HG03442 (cell line): ENCODE data around the gene PHAX.
"Not testable (repeated sequence)": the region's sequence is repeated elsewhere in the genome, so short reads cannot be mapped to it uniquely, and the experiment has no call there.

ENCODE experiments used
- ATAC-seq: cut with Tn5 transposase; IDR thresholded peaks from one replicate; pipeline ENCODE4 v1.9.1; 2021; ENCODE audit warnings: mild to moderate bottlenecking, moderate library complexity; ENCODE audit not compliant: unreplicated experiment

The PHAX gene

DNA sequence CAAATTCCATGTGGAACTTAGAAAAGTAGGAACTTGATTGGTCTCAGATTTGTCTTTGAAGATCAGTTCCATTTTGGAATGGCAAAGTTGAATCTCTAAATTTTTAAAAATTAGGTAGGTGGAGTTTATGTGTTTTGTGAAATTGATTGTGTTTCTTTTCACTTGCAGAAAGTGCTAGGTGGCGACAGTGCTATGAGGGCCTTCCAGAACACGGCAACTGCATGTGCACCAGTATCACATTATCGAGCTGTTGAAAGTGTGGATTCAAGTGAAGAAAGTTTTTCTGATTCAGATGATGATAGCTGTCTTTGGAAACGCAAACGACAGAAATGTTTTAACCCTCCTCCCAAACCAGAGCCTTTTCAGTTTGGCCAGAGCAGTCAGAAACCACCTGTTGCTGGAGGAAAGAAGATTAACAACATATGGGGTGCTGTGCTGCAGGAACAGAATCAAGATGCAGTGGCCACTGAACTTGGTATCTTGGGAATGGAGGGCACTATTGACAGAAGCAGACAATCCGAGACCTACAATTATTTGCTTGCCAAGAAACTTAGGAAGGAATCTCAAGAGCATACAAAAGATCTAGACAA lies 2.8 kb downstream of the PHAX start:
- ATAC-seq: no peak

DNA sequence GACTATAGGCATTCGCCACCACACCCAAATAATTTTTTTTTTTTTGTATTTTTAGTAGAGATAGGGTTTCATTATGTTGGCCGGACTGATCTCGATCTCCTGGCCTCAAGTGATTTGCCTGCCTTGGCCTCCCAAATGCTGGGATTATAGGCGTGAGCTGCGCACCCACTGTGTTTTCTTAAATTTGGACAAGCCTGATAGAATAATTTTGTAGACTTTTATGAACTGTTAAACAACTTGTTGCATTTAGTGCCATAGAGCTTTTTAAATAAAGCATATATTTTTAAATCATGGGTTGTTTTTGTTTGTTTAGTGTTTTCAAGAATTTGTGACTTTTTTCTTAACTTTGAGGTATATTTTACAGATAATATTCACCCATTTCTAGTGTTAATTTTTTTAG lies 4.8 kb downstream of the PHAX start:
- no peak for ATAC-seq

GRCh38 chr5:126610160-126610559 lies 9.4 kb downstream of the PHAX start:
- ATAC-seq: no peak

- ATAC-seq: no peak
Observed at GRCh38 chr5:126610616-126611015, 9.9 kb downstream of the PHAX start.

- ATAC-seq: no peak
Observed at GRCh38 chr5:126613941-126614592, 13.3 kb downstream of the PHAX start.

- ATAC-seq: peak; percentile 96
Observed at GRCh38 chr5:126615286-126615685, 14.5 kb downstream of the PHAX start.

- ATAC-seq: not testable (repeated sequence)
Observed at GRCh38 chr5:126617603-126618002, 16.9 kb downstream of the PHAX start.

DNA sequence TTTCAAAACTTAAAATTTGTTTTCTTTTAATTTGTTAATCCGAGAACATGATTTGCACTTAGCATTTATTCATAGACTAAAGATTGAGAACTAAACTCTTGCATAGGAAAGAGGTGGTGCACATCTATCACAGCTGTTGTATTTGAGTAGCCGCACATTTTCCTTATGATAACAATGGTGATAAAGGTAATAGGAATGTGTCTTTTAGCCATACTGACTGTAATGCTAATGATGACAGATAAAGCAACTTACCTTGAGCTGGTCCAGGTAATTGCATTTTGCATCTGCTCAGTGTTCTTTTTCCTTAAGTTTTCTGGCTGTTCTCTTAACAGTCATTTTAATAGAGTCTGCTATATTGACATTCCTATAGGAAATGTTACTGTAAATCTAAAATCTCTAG lies 19.0 kb downstream of the PHAX start:
- ATAC-seq: no peak

DNA sequence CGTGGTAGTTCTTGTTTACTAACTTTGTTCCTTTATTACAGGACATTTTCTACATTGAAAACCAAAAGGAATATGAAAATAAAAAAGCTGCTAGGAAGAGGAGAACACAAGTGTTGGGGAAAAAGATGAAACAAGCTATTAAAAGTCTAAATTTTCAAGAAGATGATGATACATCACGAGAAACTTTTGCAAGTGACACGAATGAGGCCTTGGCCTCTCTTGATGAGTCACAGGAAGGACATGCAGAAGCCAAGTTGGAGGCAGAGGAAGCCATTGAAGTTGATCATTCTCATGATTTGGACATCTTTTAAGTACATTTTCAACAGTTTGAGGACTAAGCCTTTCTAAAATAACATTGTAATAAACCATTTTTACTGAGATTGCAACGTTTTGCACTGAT lies 23.8 kb downstream of the PHAX start:
- no peak for ATAC-seq

GRCh38 chr5:126628102-126628501 lies 27.4 kb downstream of the PHAX start:
- ATAC-seq: no peak

- no peak for ATAC-seq
Observed at GRCh38 chr5:126631920-126632319, 31.2 kb downstream of the PHAX start.

DNA sequence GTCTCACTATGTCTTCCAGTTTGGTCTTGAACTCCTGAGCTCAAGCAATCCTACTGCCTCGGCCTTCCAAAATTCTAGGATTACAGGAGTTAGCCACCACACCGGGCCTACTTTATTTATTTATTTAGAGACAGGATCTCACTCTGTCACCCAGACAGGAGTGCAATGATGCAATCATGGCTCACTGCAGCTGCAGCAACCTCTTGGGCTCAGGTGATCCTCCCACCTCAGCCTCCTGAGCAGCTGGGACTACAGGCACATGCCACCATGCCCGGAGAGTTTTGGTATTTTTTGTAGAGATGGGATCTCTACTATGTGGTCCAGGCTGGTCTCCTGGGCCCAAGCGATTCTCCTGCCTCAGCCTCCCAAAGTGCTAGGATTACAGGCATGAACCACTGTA lies 32.8 kb downstream of the PHAX start:
- ATAC-seq: no peak

DNA sequence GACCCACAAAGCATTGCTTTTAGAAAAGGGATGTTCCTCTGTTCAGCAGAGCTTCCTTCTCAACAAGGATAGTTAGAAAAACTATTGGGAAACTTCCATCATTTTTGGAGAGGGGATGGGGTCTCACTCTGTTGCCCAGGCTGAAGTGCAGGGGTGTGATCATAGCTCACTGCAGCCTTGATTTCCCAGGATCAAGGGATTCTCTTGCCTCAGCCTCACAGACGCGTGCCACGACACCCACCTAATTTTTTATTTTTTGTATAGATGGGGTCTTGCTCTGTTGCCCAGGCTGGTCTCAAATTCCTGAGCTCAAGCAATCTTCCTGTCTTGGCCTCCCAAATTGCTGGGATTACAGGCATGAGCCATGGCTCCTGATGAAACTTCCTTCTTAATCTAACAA lies 34.8 kb downstream of the PHAX start:
- no peak for ATAC-seq

- ATAC-seq: no peak
Observed at GRCh38 chr5:126636956-126637355, 36.2 kb downstream of the PHAX start.

GRCh38 chr5:126640866-126641265 lies 40.1 kb downstream of the PHAX start:
- ATAC-seq: peak; percentile 8

DNA sequence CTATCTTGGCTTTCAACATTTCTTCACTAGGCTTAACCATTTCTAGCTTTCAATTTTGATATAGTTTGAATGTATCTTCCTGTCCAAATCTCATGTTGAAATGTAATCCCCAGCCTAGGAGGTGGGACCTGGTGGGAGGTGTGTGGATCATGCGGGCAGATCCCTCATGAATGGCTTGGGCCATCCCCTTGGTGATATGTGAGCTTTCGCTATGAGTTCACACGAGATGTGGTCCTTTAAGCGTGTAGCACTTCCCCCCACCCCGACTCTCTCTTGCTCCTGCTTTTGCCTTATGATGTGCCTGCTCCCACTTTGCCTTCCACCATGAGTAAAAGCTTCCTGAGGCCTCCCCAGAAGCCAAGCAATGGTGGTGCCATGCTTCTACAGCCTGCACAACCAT lies 40.6 kb downstream of the PHAX start:
- peak; percentile 70 for ATAC-seq

DNA sequence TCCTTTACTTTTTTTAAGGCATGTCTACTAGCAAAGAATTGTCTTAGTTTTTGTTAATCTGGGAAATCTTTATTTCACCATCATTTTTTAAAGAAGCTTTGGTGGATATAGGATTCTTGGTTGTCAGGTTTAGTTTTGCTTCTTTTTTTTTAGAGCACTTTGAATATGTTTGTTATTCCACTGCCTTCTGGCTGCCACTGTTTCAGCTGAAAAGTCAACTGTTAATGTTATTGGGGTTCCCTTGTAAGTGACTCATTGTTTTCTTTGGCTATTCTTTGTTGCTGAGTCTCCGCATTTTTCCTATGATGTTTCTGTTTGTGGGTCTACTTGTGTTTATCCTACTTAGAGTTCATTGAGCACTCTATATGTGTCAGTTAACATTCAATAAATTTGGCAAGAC lies 44.4 kb downstream of the PHAX start:
- ATAC-seq: no peak

DNA sequence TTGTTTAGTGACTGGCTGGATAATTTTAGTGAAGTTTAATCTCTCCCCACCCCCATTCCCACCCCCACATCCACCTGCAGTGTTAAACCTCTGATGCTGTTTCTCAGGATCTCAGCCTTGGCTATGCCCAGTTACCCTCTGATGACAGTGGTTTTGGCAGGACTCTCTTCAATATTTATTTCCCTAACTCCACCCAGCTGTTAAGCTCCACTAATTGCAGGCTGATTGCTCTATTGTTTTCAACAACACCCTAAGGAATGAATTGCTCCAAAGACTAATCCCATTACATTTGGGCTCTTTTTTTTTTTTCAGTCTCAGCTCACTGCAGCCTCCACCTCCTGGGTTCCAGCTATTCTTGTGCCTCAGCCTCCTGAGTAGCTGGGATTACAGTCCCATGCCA lies 46.3 kb downstream of the PHAX start:
- ATAC-seq: no peak

GRCh38 chr5:126648471-126648870 lies 47.7 kb downstream of the PHAX start:
- ATAC-seq: no peak

GRCh38 chr5:126649057-126649456 lies 48.3 kb downstream of the PHAX start:
- not testable (repeated sequence) for ATAC-seq

- not testable (repeated sequence) for ATAC-seq
Observed at GRCh38 chr5:126649709-126650108, 49.0 kb downstream of the PHAX start.

DNA sequence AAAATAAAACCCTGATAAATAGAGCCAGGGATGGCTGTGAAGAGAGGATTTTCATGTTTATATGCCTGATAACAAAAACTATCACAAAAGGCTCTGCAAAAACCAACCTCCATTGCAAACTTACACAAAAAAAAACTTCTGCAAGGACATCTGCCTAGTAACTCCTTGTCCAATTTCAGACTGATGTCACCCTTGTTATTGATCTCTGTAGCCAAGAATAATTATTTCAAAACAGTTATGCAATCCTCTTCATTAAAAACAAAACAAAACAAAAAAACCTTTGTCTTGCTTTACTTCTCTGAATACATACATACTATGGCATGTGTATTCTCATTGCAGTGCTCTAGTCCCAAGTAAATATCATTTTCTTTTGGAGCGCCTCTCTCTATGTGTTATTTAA lies 49.7 kb downstream of the PHAX start:
- ATAC-seq: no peak

DNA sequence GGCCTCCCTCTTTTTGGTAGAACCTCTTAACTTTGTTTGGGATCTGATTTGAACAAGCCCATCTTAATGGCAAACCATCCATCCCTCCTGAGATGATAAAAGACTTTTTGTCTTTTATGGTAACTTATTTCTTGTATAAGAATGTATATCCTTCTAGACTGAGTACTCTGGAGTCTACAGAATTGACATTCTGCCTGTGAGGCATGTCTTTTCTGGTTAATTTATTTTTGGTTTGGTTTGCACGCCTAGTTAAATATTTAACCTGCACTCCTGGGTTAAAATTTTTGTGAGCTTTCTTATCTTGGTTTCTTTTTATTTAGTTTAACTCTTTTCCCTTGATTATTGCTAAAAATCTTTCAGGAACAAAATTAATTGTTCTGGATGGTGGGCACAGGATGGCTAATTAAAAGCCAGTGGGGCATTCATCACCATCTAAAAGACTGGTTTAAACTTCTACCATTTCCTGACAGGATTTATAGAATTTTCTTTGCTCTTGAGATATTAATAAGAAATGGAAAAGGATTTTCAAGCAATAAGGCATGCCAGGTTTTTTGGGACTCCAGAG lies 50.3 kb downstream of the PHAX start:
- ATAC-seq: no peak
